CD4-positive, alpha-beta T cell treated with Interleukin-17A for 4 hours (primary cell): ENCODE results near the gene FNDC3B.

Experiments used
- DNase-seq: peaks from one replicate; pipeline ENCODE4 v3.0.0-alpha.2; 2020; ENCODE audit warnings: mixed read lengths

FNDC3B gene

GRCh38 chr3:172138792-172139507 is 99.6 kb downstream of the FNDC3B start:
- DNase-seq = peak; percentile 49

- no peak for DNase-seq
Measured at GRCh38 chr3:172139528-172140276, 100.3 kb downstream of the FNDC3B start.

GRCh38 chr3:172140499-172141391 is 101.4 kb downstream of the FNDC3B start:
- no peak for DNase-seq

GRCh38 chr3:172142051-172142863 is 102.9 kb downstream of the FNDC3B start:
- DNase-seq = no peak

- no peak for DNase-seq
Measured at GRCh38 chr3:172142864-172143451, 103.6 kb downstream of the FNDC3B start.

GRCh38 chr3:172143739-172144497 is 104.5 kb downstream of the FNDC3B start:
- DNase-seq = no peak

GRCh38 chr3:172144601-172145000 is 105.2 kb downstream of the FNDC3B start:
- no peak for DNase-seq

GRCh38 chr3:172145031-172145686 is 105.8 kb downstream of the FNDC3B start:
- DNase-seq = no peak

GRCh38 chr3:172146349-172146748 is 107.0 kb downstream of the FNDC3B start:
- no peak for DNase-seq

- DNase-seq = no peak
Measured at GRCh38 chr3:172147113-172147818, 107.9 kb downstream of the FNDC3B start.

- no peak for DNase-seq
Measured at GRCh38 chr3:172148241-172148640, 108.9 kb downstream of the FNDC3B start.

GRCh38 chr3:172148702-172149565 is 109.6 kb downstream of the FNDC3B start:
- DNase-seq = no peak

- DNase-seq = no peak
Measured at GRCh38 chr3:172150268-172150667, 110.9 kb downstream of the FNDC3B start.

- DNase-seq = no peak
Measured at GRCh38 chr3:172150913-172151650, 111.7 kb downstream of the FNDC3B start.

GRCh38 chr3:172151651-172152649 is 112.6 kb downstream of the FNDC3B start:
- DNase-seq = no peak

- DNase-seq = no peak
Measured at GRCh38 chr3:172152874-172153273, 113.5 kb downstream of the FNDC3B start.

GRCh38 chr3:172153335-172153861 is 114.0 kb downstream of the FNDC3B start:
- DNase-seq = peak; percentile 65
